NCI-H446 (cell line): ENCODE data around the gene CD59.
A peak's percentile ranks its signal among the peaks of the same experiment; 100 is the strongest.
"Not testable (repeated sequence)": the region's sequence is repeated elsewhere in the genome, so short reads cannot be mapped to it uniquely, and the experiment has no call there.

Experiments used
- DNase-seq, 2 experiments: peaks; one replicate each; lab custom pipeline; 2025; lab: John Stamatoyannopoulos, UW

The CD59 gene

DNA sequence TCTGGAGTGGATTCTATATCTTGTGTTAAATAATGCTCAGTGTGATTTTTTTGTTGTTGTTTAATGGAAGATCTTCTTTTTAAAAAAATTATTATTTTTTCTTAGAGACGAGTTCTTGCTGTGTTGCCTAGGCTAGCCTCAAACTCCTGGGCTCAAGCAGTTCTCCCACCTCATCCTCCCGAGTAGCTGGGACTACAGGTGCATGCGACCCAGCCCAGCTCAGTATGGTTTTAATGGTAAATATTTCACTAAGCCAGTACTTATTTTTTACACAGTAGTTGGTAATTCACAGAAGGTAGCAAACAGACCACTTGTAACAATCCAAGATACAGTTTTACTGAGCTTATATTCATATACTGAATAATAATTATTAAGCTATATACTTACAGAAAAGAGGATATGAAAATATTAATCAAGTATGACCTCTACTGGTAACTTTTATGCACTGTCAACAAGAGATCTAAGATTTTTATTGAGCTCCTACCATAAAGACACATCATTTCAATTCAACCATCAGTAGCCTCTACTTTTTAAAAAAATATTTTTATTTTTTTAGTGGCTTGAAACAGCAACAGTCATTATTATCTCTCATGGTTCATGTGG is 6.1 kb upstream of the CD59 start:
- peak in 1 of 2 experiments; percentile 51 for DNase-seq

DNA sequence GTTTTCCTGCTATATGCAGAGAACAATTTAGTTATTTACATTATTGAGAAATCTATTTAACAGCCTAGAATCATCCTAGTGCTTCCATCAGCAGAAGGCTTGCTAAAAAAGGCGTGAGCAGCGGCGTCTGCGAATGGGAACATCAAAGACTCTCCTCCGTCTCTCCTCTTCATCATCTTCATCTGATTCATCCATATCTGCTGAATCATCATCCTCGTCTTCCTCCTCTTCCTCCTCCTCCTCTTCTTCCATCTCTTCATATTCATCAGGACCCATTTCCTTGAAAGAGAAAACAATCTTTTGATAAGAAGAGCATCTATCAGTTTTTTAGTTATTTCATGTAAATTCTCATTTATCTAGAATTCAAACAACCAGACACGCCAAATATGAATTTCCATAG is 5.6 kb upstream of the CD59 start:
- no peak for DNase-seq

- DNase-seq: no peak
Measured at GRCh38 chr11:33737362-33737821, 1.2 kb upstream of the CD59 start.

GRCh38 chr11:33735271-33736147 is 714 bp downstream of the CD59 start:
- DNase-seq: no peak

GRCh38 chr11:33734441-33735270 is 1.6 kb downstream of the CD59 start:
- peak; percentile 25 for DNase-seq

DNA sequence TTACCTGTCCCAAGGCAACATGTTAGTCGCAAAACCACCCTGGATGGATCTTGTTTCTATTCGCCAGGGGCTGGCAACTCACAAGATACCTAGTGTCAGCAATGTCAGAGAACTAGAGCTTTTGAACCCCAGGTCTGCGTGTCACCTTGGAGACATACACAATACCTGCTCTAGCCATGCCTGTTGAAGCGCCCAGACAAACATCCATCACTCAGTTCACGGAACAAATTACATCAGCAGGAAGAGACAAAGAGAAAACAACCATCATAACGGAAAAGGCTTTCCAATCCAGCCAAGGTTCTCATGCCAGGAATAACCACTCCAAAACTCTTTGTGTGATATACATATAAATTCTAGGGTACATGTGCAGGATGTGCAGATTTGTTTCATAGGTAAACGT is 2.2 kb downstream of the CD59 start:
- no peak for DNase-seq

GRCh38 chr11:33731723-33732531 is 4.3 kb downstream of the CD59 start:
- DNase-seq: no peak

DNA sequence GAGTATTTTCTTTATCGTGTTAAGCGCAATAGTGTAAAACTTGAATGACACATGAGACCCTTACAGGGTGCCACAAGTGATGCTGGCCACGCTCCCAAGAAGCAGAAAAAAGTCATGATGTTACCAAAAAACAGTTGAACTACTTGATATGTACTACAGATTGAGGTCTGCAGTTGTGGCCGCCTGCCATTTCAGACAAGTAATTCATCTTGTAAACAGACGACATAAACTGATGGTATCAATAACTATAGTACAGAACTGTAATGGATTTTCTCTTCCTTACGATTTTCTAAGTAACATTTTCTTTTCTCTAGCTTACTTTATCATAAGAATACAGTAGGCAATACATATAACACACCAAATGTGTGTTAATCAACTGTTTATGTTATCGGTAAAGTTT is 5.5 kb downstream of the CD59 start:
- DNase-seq: no peak

DNA sequence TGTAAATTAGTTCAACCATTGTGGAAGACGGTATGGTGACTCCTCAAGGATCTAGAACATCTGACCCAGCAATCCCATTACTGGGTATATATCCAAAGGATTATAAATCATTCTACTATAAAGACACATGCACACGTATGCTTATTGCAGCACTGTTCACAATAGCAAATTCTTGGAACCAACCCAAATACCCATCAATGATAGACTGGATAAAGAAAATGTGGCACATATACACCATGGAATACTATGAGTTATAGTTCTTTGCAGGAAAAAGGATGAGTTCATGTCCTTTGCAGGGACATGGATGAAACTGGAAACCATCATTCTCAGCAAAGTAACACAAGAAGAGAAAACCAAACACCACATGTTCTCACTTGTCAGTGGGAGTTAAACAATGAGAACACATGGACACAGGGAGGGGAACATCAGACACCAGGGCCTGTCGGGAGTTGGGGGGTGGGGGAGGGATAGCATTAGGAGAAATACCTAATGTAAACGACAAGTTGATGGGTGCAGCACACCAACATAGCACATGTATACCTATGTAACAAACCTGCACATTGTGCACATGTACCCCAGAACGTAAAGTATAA is 7.1 kb downstream of the CD59 start:
- not testable (repeated sequence) for DNase-seq

- DNase-seq: not testable (repeated sequence)
Measured at GRCh38 chr11:33727539-33727938, 8.7 kb downstream of the CD59 start.

DNA sequence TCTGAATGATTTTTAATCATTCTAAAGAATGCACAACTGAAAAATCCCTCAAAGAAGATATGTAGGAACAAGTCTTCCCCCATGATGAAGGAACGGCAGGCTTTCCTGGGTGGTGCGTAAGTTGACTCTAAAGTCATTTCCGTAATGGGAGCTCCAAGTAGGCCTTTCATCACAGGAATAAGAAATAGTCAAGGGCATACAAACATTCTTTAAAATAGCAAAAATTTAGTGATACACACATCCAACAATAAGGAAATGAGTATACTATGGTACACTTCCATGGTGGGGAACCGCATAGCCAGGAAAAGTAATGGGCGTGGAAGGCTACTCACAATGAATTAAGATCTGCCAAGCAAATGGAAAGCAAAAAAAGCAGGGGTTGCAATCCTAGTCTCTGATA is 10.7 kb downstream of the CD59 start:
- no peak for DNase-seq

DNA sequence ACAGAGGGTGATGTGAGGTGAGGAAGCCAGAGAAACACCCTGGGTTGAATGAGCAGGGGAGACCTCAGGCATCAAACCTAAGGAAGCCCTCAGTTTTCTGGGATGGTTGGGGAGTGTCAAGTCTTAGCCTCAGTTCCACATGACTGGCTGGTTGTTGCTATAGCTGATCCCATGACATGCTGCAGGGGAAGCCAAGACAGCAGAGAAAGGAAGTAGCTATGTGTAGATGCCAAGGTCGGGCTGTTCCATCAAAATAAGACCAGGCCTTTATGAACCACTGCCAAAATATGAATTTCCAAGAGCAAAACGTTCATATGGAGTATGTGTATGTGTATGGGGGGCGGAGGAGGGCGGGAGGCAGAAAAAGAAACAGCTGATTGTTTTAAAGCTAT is 11.6 kb downstream of the CD59 start:
- peak; percentile 40 to 88 for DNase-seq

GRCh38 chr11:33723238-33723881 is 12.9 kb downstream of the CD59 start:
- DNase-seq: peak in 1 of 2 experiments; percentile 64

DNA sequence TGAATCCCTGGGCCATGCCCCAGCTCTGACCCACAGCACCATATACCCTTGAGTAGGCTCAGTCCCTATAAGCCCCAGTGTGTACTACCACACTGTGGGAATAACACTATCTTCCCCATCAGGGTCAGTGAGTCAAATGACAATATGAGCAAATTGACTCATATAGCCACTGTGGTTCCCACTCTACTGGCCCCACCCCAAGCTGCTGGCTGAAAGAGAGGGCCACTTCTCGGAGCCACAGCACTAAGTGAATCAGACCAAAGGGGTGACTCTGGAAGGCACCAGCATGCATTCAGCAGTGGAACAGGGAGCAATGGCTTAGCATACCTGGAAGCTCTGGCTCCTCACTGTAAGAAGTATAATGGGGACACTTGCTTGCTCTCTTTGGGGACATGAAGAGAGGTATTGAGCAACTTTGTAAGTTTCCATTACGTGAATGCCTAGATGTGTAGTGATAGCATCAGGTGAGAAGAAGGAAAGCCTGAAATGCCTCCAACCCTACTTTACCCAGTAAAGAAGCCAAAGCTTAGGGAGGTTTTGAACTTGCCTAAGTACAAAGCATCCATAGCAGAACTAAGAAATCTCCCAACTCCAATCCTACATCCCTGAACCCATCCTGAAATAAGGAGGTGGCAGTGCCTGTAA is 13.5 kb downstream of the CD59 start:
- no peak for DNase-seq

DNA sequence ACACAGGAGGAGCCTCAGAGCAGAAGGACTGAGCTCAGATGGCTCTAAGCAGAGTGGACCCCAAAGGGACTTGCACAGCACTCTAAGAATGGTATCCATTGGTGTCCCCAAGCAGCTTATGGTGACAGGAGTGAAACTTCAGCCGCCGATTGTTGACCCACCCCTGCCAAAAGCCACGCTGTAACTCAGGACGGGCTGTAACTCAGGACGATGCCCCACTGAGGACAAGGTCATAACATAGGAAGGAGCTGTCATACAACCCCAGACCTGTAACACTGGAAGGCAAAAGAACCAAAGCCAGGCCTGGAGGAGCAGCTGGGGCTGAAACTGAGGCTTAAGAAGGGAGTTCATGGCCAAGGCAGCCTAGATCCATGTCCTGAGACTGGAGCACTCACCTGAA is 14.2 kb downstream of the CD59 start:
- no peak for DNase-seq

DNA sequence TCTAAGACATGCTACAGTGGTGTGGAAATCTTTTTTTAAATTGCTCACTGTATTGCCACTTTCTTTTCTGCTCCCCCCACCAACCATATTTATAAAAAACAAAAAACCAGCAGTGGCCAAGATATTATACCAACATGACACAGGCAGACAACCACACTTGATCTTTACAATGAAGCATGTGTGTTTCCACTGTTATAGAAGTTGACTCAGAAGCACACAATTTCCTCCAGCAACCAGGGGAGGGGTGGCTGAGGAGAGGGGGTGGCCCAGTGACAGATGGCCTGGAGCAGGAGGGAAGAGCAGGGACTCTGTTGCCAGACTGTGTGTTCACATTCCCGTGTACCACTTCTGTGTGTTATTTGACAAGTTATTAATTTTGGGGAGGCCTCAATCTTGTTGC is 14.8 kb downstream of the CD59 start:
- DNase-seq: peak; percentile 59 to 77

DNA sequence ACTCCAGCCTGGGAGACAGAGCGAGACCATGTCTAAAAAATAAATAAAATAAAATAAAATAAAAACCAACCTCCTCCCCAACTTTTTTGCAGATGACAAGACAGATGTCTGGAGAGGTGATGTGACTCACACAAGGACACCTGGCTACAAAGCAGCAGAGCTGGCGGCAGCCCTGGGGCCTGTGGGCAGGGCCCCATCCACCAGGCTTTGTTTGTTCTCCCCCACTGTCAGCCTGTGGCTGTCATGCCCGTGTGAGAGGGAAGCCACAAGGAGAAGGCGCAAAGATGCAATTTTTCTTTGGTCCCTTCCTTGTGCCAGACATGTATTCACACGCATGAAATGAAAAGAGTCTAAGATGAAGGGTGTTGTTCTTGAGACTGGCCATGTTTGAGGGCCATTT is 16.6 kb downstream of the CD59 start:
- DNase-seq: no peak

- no peak for DNase-seq
Measured at GRCh38 chr11:33718440-33718839, 17.8 kb downstream of the CD59 start.

- DNase-seq: peak; percentile 5 to 47
Measured at GRCh38 chr11:33716243-33716642, 20.0 kb downstream of the CD59 start.

DNA sequence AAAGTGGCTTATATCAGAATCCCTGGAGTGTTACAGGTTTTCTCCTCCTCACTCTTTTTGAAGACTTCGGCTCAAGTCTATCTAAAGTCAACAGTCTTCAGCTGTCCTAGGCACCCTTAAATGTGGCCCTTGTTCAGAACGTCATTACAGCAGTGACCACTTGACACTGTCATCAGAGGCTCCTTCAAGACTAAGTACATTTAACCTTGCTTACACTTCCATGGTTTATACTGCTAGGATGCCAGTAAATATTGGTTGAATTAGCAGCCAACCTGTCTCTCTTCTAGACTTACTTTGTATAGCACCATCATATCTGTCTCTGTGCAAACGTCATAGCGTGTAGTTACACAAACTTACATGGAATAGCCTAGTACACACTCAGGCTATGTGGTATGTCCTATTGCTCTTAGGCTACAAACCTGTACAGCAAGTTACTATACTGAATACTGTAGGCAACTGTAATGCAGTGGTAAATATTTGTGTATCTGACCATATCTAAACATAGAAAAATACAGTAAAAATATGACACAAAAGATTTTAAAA is 22.3 kb downstream of the CD59 start:
- DNase-seq: no peak
